Tibial artery (tissue), 4 donors: ENCODE data around the gene OR5H14.

Experiments
- DNase-seq, 2 donors: peaks; one replicate each; pipeline ENCODE4 v3.0.0-alpha.2; 2019
- H3K27ac ChIP-seq, 2 donors: fragments of 200-600 bp; sonication (generic) in 1 of 2; 1 replicate in 1 of 2; 2 replicates in 1 of 2; pipeline ENCODE4 v1.5.1; 2018 to 2019; ENCODE audit warnings: mild to moderate bottlenecking in 1 of 2
- H3K27me3 ChIP-seq, 2 donors: fragments of 200-600 bp; sonication (generic) in 1 of 2; one replicate each; pipeline versions ENCODE4 v1.5.1 to v1.6.0; 2016 to 2019
- H3K36me3 ChIP-seq, 3 donors: fragments of 200-600 bp; sonication (generic) in 2 of 3; one replicate each; pipeline ENCODE4 v1.5.1; 2016 to 2019; ENCODE audit warnings: mild to moderate bottlenecking in 2 of 3
- H3K4me1 ChIP-seq, 4 donors: fragments of 200-600 bp; sonication (generic) in 2 of 4; 1 replicate in 3 of 4; 2 replicates in 1 of 4; pipeline ENCODE4 v1.5.1; 2016 to 2019
- H3K4me3 ChIP-seq, 2 donors: fragments of 200-600 bp; sonication (generic) in 1 of 2; 1 replicate in 1 of 2; 2 replicates in 1 of 2; pipeline ENCODE4 v1.5.1; 2018 to 2019; ENCODE audit warnings: mild to moderate bottlenecking in 2 of 2
- H3K9me3 ChIP-seq, 3 donors: fragments of 200-600 bp; sonication (generic) in 1 of 3; one replicate each; pipeline ENCODE4 v1.5.1; 2016 to 2019
- intact Hi-C: fragments of 100-400 bp; cut with DNase I; formaldehyde crosslinking; loops from one replicate; pipeline ENCODE4 v1.15.0; 2023; ENCODE audit warnings: low total_unique reads
- TF ChIP-seq, protein P1 (sequence below), 2 experiments: fragments of 200-600 bp in 1 of 2; fragments of 450-650 bp in 1 of 2; IDR thresholded peaks; one replicate each; pipeline ENCODE4 v1.5.1; 2017 to 2019; ENCODE audit warnings: antibody characterized with exemption in 2 of 2, mild to moderate bottlenecking in 1 of 2, moderate library complexity in 1 of 2

Gene OR5H14

DNA sequence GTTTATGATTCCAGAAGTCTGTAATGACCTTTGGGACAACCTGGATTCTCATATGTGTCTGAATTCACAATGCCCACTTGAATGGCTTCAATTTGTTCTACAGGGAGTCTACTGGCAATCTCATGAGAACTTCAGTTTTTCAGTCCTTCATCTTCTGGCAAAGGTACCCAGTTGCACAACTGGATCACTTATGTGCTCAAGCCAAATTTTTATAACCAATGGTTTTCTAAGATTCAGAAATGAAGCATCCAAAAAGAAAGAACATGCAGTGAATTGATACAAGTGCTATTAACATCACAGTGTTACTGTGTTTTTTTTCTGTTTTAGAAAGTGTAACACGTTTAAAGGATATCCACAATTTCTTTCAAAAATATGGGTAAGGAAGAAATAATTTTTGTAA lies at the start of gene OR5H14:
OR5H14 (plus strand) TSS at position 301 of the 400 bp plus-strand sequence. CDS start 1,907 bp downstream, outside the sequence.
- Histone ChIP-seq H3K4me3 (no peak within 1 kb of the TSS), H3K27ac (no peak within 1 kb of the TSS), H3K27me3 (no peaks in the 10 kb centered on the region), H3K9me3 (no peaks in the 10 kb centered on the region), H3K4me1 (no peaks in the 10 kb centered on the region), H3K36me3 (no peaks in the 10 kb centered on the region)
- DNase-seq = no peak
- TF ChIP-seq, protein P1, sequence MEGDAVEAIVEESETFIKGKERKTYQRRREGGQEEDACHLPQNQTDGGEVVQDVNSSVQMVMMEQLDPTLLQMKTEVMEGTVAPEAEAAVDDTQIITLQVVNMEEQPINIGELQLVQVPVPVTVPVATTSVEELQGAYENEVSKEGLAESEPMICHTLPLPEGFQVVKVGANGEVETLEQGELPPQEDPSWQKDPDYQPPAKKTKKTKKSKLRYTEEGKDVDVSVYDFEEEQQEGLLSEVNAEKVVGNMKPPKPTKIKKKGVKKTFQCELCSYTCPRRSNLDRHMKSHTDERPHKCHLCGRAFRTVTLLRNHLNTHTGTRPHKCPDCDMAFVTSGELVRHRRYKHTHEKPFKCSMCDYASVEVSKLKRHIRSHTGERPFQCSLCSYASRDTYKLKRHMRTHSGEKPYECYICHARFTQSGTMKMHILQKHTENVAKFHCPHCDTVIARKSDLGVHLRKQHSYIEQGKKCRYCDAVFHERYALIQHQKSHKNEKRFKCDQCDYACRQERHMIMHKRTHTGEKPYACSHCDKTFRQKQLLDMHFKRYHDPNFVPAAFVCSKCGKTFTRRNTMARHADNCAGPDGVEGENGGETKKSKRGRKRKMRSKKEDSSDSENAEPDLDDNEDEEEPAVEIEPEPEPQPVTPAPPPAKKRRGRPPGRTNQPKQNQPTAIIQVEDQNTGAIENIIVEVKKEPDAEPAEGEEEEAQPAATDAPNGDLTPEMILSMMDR (IDR thresholded peaks at IDR 0.05) = no peak
- intact Hi-C loops = no loop called here

DNA sequence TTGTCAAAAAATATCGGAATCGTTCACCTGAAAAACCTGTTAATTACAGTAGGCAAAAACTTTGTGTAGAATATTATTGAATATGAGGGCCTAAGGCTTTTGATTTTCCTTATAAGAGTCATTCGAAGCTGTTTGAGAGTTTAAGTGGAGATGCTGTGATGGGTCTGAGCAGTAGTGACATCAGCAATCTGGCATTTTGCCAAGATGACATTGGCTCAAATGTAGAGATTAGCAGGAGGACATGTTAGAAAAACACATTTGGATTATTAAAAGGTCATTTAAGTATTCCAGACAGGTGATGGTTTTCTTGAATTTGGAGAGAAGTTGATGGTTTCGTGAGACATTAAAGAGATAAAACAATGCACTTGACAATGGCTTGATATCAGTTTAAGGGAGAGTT lies 47.4 kb upstream of the OR5H14 start:
- no peak overlapping the region for H3K27ac ChIP-seq
- H3K36me3 ChIP-seq = no peaks in the 10 kb centered on the region
- intact Hi-C loops = no loop called here
- no peak overlapping the region for H3K4me3 ChIP-seq
- no peaks in the 10 kb centered on the region for H3K27me3 ChIP-seq
- DNase-seq = no peak
- H3K4me1 ChIP-seq = no peaks in the 10 kb centered on the region
- no peaks in the 10 kb centered on the region for H3K9me3 ChIP-seq
- TF ChIP-seq, protein P1 (IDR thresholded peaks at IDR 0.05) = no peak

DNA sequence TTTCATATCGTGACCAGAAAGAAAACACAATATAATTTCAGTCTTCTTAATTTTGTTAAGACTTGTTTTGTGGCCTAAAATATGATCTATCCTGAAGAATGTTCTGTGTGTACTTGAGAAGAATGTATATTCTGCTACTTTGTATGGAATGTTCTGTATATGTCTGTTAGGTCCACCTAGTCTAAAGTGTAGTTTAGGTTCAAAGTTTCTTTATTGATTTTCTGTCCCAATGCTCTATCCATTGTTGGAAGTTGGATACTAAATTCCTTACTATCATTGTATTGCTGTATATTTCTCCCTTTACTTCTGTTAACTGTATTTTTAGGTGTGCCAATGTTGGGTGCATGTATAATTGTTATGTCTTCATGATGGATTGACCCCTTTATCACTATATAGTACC lies 39.1 kb upstream of the OR5H14 start:
- Histone ChIP-seq H3K4me3 (no peak overlapping the region), H3K9me3 (peaks cover 0 to 7% (median 0%) of the 10 kb centered on the region in 3 donors), H3K4me1 (no peaks in the 10 kb centered on the region), H3K36me3 (no peaks in the 10 kb centered on the region), H3K27me3 (no peaks in the 10 kb centered on the region), H3K27ac (no peak overlapping the region)
- TF ChIP-seq, protein P1 (IDR thresholded peaks at IDR 0.05) = no peak
- DNase-seq = no peak
- intact Hi-C loops = no loop called here

DNA sequence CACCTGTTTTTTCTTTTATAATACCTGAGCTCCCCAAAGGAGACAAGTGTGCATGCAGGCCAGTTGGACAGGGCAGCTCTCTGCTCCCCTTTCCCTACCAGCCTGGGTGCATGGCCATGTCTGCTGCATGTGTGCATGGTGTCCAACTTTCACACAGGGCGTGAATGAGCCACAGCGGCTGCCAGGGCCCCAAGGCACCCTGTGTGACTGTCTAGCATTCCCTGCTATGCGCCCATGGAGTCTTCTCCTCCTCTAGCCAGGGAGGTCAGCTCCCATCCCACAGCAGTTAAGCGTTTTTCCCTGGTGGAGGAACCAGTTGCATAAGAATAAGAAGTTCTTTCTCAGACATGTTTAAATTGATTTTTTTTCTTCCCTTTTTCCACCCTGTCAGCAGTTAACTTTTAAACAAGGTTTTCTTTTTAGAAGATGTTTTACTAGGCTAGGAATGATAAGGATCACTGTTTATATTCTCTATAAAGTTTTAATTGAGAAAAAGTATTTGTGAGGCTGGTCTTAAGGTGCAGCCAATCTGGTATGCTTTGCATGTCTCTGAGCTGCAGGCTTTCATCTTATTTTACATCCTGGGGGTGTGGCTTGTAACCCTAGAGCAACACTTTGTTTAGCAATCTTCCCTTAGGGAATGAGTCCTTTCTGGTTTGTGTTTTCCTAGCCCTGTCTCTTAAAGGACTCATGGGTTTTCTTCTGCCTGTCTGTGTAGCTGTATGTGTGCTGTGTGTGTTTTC lies 37.3 kb upstream of the OR5H14 start:
- DNase-seq = no peak
- Histone ChIP-seq H3K27ac (no peak overlapping the region), H3K9me3 (peaks cover 0 to 7% (median 0%) of the 10 kb centered on the region in 3 donors), H3K4me3 (no peak overlapping the region), H3K27me3 (no peaks in the 10 kb centered on the region), H3K36me3 (no peaks in the 10 kb centered on the region), H3K4me1 (no peaks in the 10 kb centered on the region)
- intact Hi-C loops = no loop called here
- TF ChIP-seq, protein P1 (IDR thresholded peaks at IDR 0.05) = no peak

DNA sequence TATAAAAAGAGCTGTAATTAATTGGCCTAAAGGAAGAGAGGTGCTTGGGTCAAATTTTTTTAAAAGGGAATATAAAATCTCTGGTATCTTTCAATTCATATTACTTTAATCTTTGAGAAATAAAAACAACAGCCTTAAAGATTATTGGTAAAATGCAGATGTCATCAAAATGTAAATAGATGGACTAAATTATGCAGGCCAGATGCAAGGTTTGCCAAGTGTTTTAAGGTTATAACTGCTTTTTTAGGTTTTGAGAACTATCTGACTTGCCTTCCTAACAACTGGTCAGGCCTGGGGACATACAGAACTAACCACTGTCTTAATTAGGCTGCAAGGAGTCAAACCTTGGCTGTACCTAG lies 36.8 kb upstream of the OR5H14 start:
- Histone ChIP-seq H3K4me1 (no peaks in the 10 kb centered on the region), H3K27ac (no peak overlapping the region), H3K36me3 (no peaks in the 10 kb centered on the region), H3K9me3 (peaks cover 0 to 7% (median 0%) of the 10 kb centered on the region in 3 donors), H3K4me3 (no peak overlapping the region), H3K27me3 (no peaks in the 10 kb centered on the region)
- intact Hi-C loops = no loop called here
- no peak for DNase-seq
- TF ChIP-seq, protein P1 (IDR thresholded peaks at IDR 0.05) = no peak
